ENCODE results near the gene NFIC.

GRCh38 chr19:3386447-3387234 is 20.3 kb downstream of the NFIC start:
- no peak for TF ChIP-seq CTCF (IDR thresholded peaks at IDR 0.05; ENCODE audit: low read length)
- TF ChIP-seq EZH2 (optimal IDR thresholded peaks at IDR 0.05; ENCODE audit: low read depth, low read length) = no peak
- no peak for TF ChIP-seq EZH2phosphoT487 (IDR thresholded peaks at IDR 0.05; ENCODE audit: low read length)

Measured in MM.1S (cell line).